GM12891 (cell line): ENCODE data around the gene SAT2.

Source experiments
- POLR2A ChIP-seq: IDR thresholded peaks from 2 replicates; pipeline ENCODE4 v1.6.1; 2011; ENCODE audit warnings: low read depth, low read length, control low read depth
- POLR2AphosphoS5 ChIP-seq: IDR thresholded peaks from 2 replicates; pipeline ENCODE4 v1.6.1; 2011; ENCODE audit warnings: low read depth, low read length, control low read depth
- TAF1 ChIP-seq: IDR thresholded peaks from 2 replicates; pipeline ENCODE4 v1.6.1; 2011; ENCODE audit warnings: low read depth, low read length, control low read depth

DNA sequence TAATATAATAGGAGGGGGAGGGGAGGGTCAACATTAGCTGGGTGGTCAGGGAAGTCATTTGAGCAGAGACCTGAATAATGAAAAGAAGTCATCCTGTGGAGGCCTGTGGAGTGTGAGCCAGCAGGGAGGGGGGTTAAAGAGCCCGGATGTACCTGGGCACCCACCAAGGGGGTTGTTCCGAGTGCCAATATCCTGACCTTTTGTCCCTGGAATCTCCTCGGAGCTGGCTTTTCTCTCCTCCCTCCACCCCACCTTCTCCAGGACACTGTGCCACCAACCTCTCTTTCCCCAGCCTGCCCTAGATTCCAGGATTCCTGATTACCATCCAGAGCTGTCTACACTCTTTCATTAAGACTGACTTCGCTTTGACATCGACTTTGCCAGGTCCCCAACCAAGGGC, 8.5 kb upstream of the SAT2 start:
- TF ChIP-seq POLR2AphosphoS5 (no peak), TAF1 (no peak), POLR2A (no peak)
